ENCODE measurements around the gene ICOS.

DNA sequence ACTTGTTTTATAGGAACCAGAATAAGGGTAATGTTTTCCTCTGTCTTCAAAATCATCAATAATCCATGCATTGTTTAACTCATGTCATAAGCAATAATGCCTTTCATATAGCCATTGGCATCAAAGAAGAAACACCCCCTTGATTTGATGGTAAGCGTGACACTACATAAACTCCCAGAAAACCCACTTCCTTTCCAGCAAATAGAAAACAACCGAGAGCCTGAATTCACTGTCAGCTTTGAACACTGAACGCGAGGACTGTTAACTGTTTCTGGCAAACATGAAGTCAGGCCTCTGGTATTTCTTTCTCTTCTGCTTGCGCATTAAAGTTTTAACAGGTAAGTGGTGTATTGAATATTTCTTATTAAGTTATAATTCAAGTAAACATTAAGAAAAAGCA is at the start of gene ICOS:
- TF ChIP-seq GABPA (IDR thresholded peaks at IDR 0.05; ENCODE audit: borderline replicate concordance, insufficient read depth, low read length) (no peak), POLR2AphosphoS5 (IDR thresholded peaks at IDR 0.05; ENCODE audit: low read depth, low read length) (no peak), KDM1A (IDR thresholded peaks at IDR 0.05; ENCODE audit: borderline replicate concordance, low read length) (no peak), EZH2 (IDR thresholded peaks at IDR 0.05; ENCODE audit: low read depth, low read length, severe bottlenecking) (no peak)
- TF ChIP-seq, protein P1, sequence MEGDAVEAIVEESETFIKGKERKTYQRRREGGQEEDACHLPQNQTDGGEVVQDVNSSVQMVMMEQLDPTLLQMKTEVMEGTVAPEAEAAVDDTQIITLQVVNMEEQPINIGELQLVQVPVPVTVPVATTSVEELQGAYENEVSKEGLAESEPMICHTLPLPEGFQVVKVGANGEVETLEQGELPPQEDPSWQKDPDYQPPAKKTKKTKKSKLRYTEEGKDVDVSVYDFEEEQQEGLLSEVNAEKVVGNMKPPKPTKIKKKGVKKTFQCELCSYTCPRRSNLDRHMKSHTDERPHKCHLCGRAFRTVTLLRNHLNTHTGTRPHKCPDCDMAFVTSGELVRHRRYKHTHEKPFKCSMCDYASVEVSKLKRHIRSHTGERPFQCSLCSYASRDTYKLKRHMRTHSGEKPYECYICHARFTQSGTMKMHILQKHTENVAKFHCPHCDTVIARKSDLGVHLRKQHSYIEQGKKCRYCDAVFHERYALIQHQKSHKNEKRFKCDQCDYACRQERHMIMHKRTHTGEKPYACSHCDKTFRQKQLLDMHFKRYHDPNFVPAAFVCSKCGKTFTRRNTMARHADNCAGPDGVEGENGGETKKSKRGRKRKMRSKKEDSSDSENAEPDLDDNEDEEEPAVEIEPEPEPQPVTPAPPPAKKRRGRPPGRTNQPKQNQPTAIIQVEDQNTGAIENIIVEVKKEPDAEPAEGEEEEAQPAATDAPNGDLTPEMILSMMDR (IDR thresholded peaks at IDR 0.05; ENCODE audit: control extremely low read depth in 1 of 3, insufficient read depth in 1 of 3, low read depth in 1 of 3, low read length in 3 of 3), result no peak

Measured in H1 (cell line).